ENCODE results near the gene C14orf119.

GRCh38 chr14:23137813-23138535 lies 42.7 kb downstream of the C14orf119 start:
- TF ChIP-seq CTCF (IDR thresholded peaks at IDR 0.05; ENCODE audit: insufficient read depth, low read length, poor library complexity, severe bottlenecking) (no peak), EZH2phosphoT487 (conservative IDR thresholded peaks at IDR 0.05; ENCODE audit: low read length) (no peak)

Measured in SU-DHL-6 (cell line).